H9 (cell line): ENCODE measurements around the gene PCCA. TPM values are rescaled to one million over a fixed set of nuclear protein-coding genes. Genes with fewer than 3 reads are reported as not detected.

Experiments used
- DNase-seq: peaks from one replicate; pipeline ENCODE4 v3.0.0-alpha.2; 2017
- H2AFZ ChIP-seq: one replicate; pipeline ENCODE4 v1.6.1; 2013; ENCODE audit warnings: mild to moderate bottlenecking, low read length, control low read depth, moderate library complexity
- H2AK5ac ChIP-seq: 2 replicates; pipeline ENCODE4 v1.6.1; 2013; ENCODE audit warnings: low read length, control low read depth, mixed read lengths; ENCODE audit not compliant: insufficient read length
- H2BK120ac ChIP-seq: one replicate; pipeline ENCODE4 v1.6.1; 2013; ENCODE audit warnings: low read depth, mild to moderate bottlenecking, low read length, control low read depth, inconsistent platforms; ENCODE audit not compliant: poor library complexity, severe bottlenecking
- H2BK12ac ChIP-seq: 2 replicates; pipeline ENCODE4 v1.6.1; 2013; ENCODE audit warnings: low read length, control low read depth, mixed read lengths, low read depth; ENCODE audit not compliant: insufficient read length
- H2BK15ac ChIP-seq: 2 replicates; pipeline ENCODE4 v1.6.1; 2013; ENCODE audit warnings: low read depth, low read length, control low read depth
- H2BK20ac ChIP-seq: one replicate; pipeline ENCODE4 v1.6.1; 2013; ENCODE audit warnings: low read depth, mild to moderate bottlenecking, low read length, control low read depth, inconsistent platforms; ENCODE audit not compliant: poor library complexity, severe bottlenecking
- H2BK5ac ChIP-seq: 2 replicates; pipeline ENCODE4 v1.6.1; 2013; ENCODE audit warnings: low read length, control low read depth, mixed read lengths; ENCODE audit not compliant: insufficient read length
- H3K14ac ChIP-seq: 2 replicates; pipeline ENCODE4 v1.6.1; 2013; ENCODE audit warnings: low read length, control low read depth; ENCODE audit not compliant: insufficient read depth
- H3K18ac ChIP-seq: 2 replicates; pipeline ENCODE4 v1.6.1; 2013; ENCODE audit warnings: low read depth, mild to moderate bottlenecking, mixed read lengths, low read length, control low read depth; ENCODE audit not compliant: insufficient read length
- H3K23ac ChIP-seq: 2 replicates; pipeline ENCODE4 v1.6.1; 2013; ENCODE audit warnings: low read length, control low read depth, mixed read lengths, low read depth; ENCODE audit not compliant: insufficient read length
- H3K23me2 ChIP-seq: 2 replicates; pipeline ENCODE4 v1.6.1; 2013; ENCODE audit warnings: low read depth, mild to moderate bottlenecking, mixed read lengths, low read length, control low read depth; ENCODE audit not compliant: insufficient read length, poor library complexity, severe bottlenecking
- H3K27ac ChIP-seq: 2 replicates; pipeline ENCODE4 v1.5.1; 2013; ENCODE audit warnings: low read length, control low read depth, mixed read lengths, low read depth; ENCODE audit not compliant: insufficient read length
- H3K27me3 ChIP-seq: 2 replicates; pipeline ENCODE4 v1.6.1; 2013; ENCODE audit warnings: low read length, control low read depth, inconsistent platforms; ENCODE audit not compliant: insufficient read depth
- H3K4ac ChIP-seq: 2 replicates; pipeline ENCODE4 v1.6.1; 2013; ENCODE audit warnings: low read depth, mild to moderate bottlenecking, control low read depth, inconsistent platforms, low read length, moderate library complexity
- H3K4me1 ChIP-seq: 2 replicates; pipeline ENCODE4 v1.6.1; 2013; ENCODE audit warnings: low read length, control low read depth, inconsistent platforms; ENCODE audit not compliant: insufficient read depth
- H3K4me2 ChIP-seq: 2 replicates; pipeline ENCODE4 v1.6.1; 2013; ENCODE audit warnings: low read length, control low read depth, mixed read lengths; ENCODE audit not compliant: insufficient read length, insufficient read depth
- H3K56ac ChIP-seq: 2 replicates; pipeline ENCODE4 v1.6.1; 2013; ENCODE audit warnings: low read depth, mild to moderate bottlenecking, mixed read lengths, low read length, control low read depth; ENCODE audit not compliant: insufficient read length
- H3K79me1 ChIP-seq: 2 replicates; pipeline ENCODE4 v1.6.1; 2013; ENCODE audit warnings: low read depth, mild to moderate bottlenecking, moderate library complexity, low read length, control low read depth, inconsistent platforms; ENCODE audit not compliant: insufficient read depth, poor library complexity, severe bottlenecking
- H3K79me2 ChIP-seq: 2 replicates; pipeline ENCODE4 v1.6.1; 2013; ENCODE audit warnings: low read length, control low read depth, inconsistent platforms; ENCODE audit not compliant: insufficient read depth
- H3K9ac ChIP-seq: 2 replicates; pipeline ENCODE4 v1.6.1; 2013; ENCODE audit warnings: low read length, control low read depth, mixed read lengths; ENCODE audit not compliant: insufficient read length; ENCODE audit errors: extremely low read depth
- H3K9me3 ChIP-seq: one replicate; pipeline ENCODE4 v1.6.1; 2013; ENCODE audit warnings: low read depth, low read length, inconsistent platforms; ENCODE audit not compliant: control insufficient read depth
- H3T11ph ChIP-seq: one replicate; pipeline ENCODE4 v1.6.1; 2013; ENCODE audit warnings: mild to moderate bottlenecking, low read length, control low read depth, inconsistent platforms
- H4K20me1 ChIP-seq: one replicate; pipeline ENCODE4 v1.6.1; 2013; ENCODE audit not compliant: control insufficient read depth, insufficient read length, insufficient read depth
- H4K5ac ChIP-seq: 2 replicates; pipeline ENCODE4 v1.6.1; 2013; ENCODE audit warnings: low read depth, mild to moderate bottlenecking, mixed read lengths, low read length, control low read depth; ENCODE audit not compliant: insufficient read length
- H4K8ac ChIP-seq: replicated peaks from 2 replicates; pipeline ENCODE4 v1.6.1; 2013; ENCODE audit warnings: low read length, control low read depth, mixed read lengths, low read depth; ENCODE audit not compliant: insufficient read length
- H4K91ac ChIP-seq: 2 replicates; pipeline ENCODE4 v1.6.1; 2013; ENCODE audit warnings: low read depth, mild to moderate bottlenecking, moderate library complexity, mixed read lengths, low read length, control low read depth; ENCODE audit not compliant: insufficient read length
- H3K27ac Mint-ChIP-seq, 3 experiments: 2 replicates in 2 of 3; 3 replicates in 1 of 3; pipeline ENCODE4 v1.8.0; 2020 to 2021; ENCODE audit warnings: mixed read lengths in 3 of 3, mild to moderate bottlenecking in 1 of 3, moderate library complexity in 1 of 3
- H3K27me3 Mint-ChIP-seq: 2 replicates; pipeline ENCODE4 v1.8.0; 2021; ENCODE audit warnings: low read depth, mild to moderate bottlenecking, moderate library complexity, mixed read lengths
- H3K36me3 Mint-ChIP-seq, 3 experiments: 2 replicates in 2 of 3; 3 replicates in 1 of 3; pipeline ENCODE4 v1.8.0; 2020 to 2021; ENCODE audit warnings: low read depth in 3 of 3, mixed read lengths in 3 of 3; ENCODE audit not compliant: insufficient read depth in 1 of 3
- H3K4me1 Mint-ChIP-seq, 2 experiments: 2 replicates each; pipeline ENCODE4 v1.8.0; 2020; ENCODE audit warnings: mixed read lengths in 2 of 2
- H3K4me3 Mint-ChIP-seq, 2 experiments: 2 replicates in 1 of 2; 3 replicates in 1 of 2; pipeline ENCODE4 v1.8.0; 2020 to 2021; ENCODE audit warnings: mild to moderate bottlenecking in 2 of 2, mixed read lengths in 2 of 2, moderate library complexity in 1 of 2
- H3K9me3 Mint-ChIP-seq, 2 experiments: 2 replicates in 1 of 2; 3 replicates in 1 of 2; pipeline ENCODE4 v1.8.0; 2020; ENCODE audit warnings: mild to moderate bottlenecking in 2 of 2, mixed read lengths in 2 of 2, moderate library complexity in 1 of 2
- whole genome bisulfite sequencing: extraction: QIAGEN DNeasy Blood & Tissue Kit; methylation state at CpG from one replicate; pipeline ENCODE4 v1.1.7; 2013; ENCODE audit warnings: missing lambda C conversion rate, low lambda C conversion rate, mixed read lengths; ENCODE audit not compliant: insufficient read length; ENCODE audit errors: extremely low coverage; 5-methylcytosine and 5-hydroxymethylcytosine counted together
- total RNA-seq: library from RNA; stranded (reverse); gene quantifications from 2 replicates; pipeline ENCODE4 v1.2.1, GENCODE V29; 2021
- TF ChIP-seq, protein P1 (sequence below): fragments of 200-600 bp; sonication (generic); conservative IDR thresholded peaks from 3 replicates; pipeline ENCODE4 v1.8.0; 2021; ENCODE audit warnings: antibody characterized with exemption, mild to moderate bottlenecking

Gene PCCA
- total RNA-seq, 1 experiment from 2014 or later = 56.5 TPM

DNA sequence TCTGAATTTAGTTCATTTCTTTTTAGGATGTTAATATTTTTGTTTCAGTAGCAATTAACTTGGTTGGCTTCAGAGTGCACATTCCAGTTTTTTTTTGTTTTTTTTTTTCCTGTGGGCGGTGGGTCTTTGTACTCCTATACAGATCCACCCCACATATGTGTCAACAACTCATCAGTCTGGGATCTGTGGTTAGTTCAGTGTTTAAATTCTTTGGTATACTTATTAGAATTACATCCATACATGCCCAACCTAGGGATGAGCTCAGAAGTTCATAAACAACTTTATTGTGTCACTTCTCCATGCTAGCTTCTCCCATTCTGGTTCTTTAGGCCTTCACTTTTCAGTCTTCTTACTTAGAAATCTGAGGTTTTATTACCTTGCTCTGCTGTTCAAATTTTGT, 50.9 kb downstream of the PCCA start:
- H3K4me3 Mint-ChIP-seq = no peak overlapping the region
- Histone ChIP-seq H3T11ph (no peak overlapping the region), H2AFZ (no peak overlapping the region), H2BK15ac (no peak overlapping the region), H3K9ac (no peak overlapping the region), H2BK5ac (no peak overlapping the region), H2BK20ac (no peak overlapping the region), H3K23me2 (no peaks in the 10 kb centered on the region), H4K91ac (no peak overlapping the region), H3K4me2 (no peak overlapping the region), H3K79me2 (no peaks in the 10 kb centered on the region), H2BK120ac (no peak overlapping the region), H3K4ac (no peak overlapping the region), H3K27ac (no peak overlapping the region), H3K4me1 (0 out of 2 replicates have a peak, but pooled peaks cover 2% of the 10 kb centered on the region), H4K8ac (no peak overlapping the region), H3K56ac (no peak overlapping the region), H2BK12ac (no peak overlapping the region), H4K20me1 (no peaks in the 10 kb centered on the region), H4K5ac (no peak overlapping the region), H2AK5ac (no peak overlapping the region), H3K14ac (no peak overlapping the region), H3K9me3 (no peaks in the 10 kb centered on the region), H3K23ac (no peak overlapping the region), H3K79me1 (no peaks in the 10 kb centered on the region), H3K27me3 (no peaks in the 10 kb centered on the region), H3K18ac (no peak overlapping the region)
- WGBS = no CpG with 5 or more reads among the region's 1 CpG
- peaks cover 9 to 10% of the 10 kb centered on the region in 2 experiments for H3K4me1 Mint-ChIP-seq
- TF ChIP-seq, protein P1, sequence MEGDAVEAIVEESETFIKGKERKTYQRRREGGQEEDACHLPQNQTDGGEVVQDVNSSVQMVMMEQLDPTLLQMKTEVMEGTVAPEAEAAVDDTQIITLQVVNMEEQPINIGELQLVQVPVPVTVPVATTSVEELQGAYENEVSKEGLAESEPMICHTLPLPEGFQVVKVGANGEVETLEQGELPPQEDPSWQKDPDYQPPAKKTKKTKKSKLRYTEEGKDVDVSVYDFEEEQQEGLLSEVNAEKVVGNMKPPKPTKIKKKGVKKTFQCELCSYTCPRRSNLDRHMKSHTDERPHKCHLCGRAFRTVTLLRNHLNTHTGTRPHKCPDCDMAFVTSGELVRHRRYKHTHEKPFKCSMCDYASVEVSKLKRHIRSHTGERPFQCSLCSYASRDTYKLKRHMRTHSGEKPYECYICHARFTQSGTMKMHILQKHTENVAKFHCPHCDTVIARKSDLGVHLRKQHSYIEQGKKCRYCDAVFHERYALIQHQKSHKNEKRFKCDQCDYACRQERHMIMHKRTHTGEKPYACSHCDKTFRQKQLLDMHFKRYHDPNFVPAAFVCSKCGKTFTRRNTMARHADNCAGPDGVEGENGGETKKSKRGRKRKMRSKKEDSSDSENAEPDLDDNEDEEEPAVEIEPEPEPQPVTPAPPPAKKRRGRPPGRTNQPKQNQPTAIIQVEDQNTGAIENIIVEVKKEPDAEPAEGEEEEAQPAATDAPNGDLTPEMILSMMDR = no peak
- no peaks in the 10 kb centered on the region for H3K27me3 Mint-ChIP-seq
- H3K36me3 Mint-ChIP-seq = peaks cover 7 to 38% (median 12%) of the 10 kb centered on the region in 3 experiments
- no peak for DNase-seq
- 0 out of 5 replicates have a peak, but pooled peaks cover 0 to 3% of the 10 kb centered on the region in 2 experiments for H3K9me3 Mint-ChIP-seq
- no peak overlapping the region; a peak in 1 of 7 replicates for H3K27ac Mint-ChIP-seq
